HTR-8/SVneo (cell line): ENCODE data around the gene RGS11.

Experiments used
- DNase-seq: peaks from one replicate; pipeline ENCODE4 v3.0.0; 2011; ENCODE audit warnings: low spot score, mixed read lengths; ENCODE audit not compliant: insufficient read length
- FAIRE-seq: peaks from 2 replicates; lab custom pipeline; 2011; peaks lifted over from hg19 to GRCh38; lab: Jason Lieb, UNC

RGS11 gene

DNA sequence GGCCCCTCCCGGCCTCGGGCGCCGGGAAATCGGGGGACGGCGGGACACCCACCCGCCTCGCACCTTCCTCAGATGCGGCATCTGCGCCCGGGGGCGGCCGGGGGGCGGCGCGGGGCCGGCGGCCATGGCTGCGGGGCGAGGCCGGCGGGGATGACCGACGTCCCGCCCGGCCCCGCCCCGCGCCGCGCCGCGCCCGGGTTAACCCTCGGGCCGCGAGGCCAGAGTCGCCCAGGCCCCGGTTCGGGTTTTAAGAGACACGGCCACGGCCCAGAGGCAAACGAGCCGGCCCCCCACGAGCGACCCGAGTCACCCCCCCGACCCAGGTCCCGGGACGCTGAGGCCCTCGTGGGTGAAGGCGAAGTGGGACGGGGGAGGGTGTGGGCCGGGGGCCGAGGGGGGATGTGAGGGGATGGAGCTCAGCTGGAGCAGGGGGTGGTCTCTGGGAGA, at the start of gene RGS11:
Gene RGS11 (minus strand): TSS at position 159 of the 447 bp plus-strand sequence. CDS start 33 bp downstream, at position 126.
- DNase-seq: no peak
- FAIRE-seq: no peak

DNA sequence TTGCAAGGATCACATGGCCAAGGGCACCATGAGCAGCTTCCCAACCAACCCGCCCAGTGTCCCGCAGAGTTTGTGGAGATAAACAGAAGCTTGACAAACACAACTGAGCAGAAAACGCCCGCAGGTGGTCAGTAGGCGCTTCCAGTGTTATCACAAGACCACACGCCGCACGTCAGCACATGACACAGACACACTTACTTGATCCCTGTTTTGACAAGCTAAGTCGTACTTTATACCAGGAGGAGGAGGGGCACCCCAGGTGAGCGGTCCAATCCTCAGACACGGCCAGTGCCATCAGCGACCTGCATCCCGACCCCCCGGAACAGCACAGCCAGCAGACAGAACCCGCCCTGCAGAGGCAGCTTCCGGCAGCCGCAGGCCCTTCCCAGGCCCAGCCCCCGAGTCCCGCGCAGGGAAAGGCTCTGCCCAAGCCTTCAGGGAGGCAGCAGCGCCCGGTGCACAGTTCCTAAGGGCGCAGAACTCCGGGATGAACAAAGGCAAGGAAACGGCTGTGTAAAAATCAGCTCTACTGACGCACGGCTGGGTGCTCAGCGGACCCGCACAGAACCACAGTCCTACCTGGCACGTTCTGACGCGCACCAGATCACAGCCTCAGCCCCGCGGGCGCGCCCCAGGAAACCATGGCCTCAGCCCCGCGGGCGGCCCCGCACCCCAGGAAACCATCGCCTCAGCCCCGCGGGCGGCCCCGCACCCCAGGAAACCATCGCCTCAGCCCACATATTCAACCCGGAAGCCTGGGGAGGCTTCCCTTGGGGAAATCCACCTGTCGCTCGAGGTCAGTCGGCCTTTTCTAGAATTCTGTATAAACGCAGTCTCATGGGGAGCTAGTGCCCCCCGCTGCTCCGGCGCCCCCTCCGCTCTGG, 48.9 kb upstream of the RGS11 start:
- DNase-seq (no peak), FAIRE-seq (no peak)

DNA sequence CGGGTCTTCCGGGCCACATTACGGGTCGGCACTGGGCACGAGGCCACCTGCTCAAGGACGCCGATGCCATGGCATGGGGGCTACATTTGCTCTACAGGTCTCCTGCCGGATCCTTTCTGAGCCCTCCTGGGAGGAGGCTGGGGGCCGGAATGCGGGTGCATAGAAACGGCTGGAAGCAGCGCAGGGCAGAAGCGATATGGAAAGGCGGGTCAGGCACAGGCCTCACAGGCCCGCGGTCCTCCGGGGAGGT, 48.4 kb upstream of the RGS11 start:
- DNase-seq: no peak

DNA sequence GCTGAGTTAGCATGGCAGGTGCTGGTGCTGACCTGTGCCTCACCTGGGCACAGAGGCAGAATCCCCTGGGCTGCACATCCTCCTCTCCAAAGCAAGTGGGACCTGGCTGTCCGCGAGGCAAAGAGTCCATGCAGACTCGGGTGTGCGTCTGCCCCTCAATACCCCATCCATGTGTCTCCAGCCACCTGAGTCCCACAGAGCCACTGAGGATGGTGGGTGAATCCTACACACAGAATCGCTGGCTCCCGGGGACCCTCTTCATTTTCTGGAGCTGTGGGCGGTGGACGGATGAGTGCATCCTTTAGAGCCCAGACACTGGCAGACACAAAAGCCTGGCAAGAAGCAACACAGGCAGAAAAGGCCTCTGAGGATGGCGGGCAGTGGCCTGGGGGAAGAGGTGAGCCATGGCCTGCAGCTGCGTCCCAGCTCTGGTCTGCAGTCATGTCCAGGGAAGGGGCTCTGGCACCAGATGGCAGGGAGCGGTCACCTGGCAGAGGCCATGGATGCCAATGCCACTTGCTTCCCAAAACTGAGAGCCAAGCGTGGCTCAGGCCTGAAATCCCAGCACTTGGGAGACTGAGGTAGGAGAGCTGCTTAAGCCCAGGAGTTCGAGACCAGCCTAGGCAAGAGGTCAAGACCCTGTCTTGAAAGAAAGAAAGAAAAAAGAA, 46.9 kb upstream of the RGS11 start:
- DNase-seq (no peak), FAIRE-seq (no peak)

More for the DNA sequence above, 48.4 kb upstream of the RGS11 start:
- no peak for FAIRE-seq

DNA sequence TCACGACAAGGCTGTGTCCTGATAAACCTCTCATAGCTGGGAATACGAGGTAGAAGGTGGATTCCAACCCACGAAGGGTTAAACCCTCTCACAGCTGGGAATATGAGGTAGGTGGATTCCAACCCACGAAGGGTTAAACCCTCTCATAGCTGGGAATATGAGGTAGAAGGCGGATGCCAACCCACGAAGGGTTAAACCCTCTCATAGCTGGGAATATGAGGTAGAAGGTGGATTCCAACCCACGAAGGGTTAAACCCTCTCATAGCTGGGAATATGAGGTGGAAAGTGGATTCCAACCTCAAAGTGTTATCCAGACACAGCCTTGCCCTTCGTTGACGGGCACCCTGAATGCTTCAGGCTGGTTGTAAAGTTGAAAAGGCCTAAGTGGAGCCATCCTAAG, 45.8 kb upstream of the RGS11 start:
- no peak for FAIRE-seq
- no peak for DNase-seq

DNA sequence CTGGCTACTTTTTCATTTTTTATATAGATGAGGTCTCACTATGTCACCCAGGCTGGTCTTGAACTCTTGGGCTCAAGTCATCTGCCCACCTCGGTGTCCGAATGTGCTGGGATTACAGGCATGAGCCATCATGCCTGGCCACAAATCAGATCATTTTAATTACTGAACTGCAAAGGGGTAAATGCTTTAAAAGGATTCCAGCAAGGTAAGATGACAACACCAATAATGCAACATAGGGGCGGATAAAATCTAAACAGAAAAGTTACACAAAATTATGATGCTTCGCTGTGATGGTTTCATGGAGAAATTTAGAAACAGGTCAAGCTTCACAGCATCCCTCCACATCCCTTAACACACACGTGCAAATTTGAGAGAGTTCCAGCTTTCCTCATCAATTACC, 44.5 kb upstream of the RGS11 start:
- FAIRE-seq (no peak), DNase-seq (no peak)

DNA sequence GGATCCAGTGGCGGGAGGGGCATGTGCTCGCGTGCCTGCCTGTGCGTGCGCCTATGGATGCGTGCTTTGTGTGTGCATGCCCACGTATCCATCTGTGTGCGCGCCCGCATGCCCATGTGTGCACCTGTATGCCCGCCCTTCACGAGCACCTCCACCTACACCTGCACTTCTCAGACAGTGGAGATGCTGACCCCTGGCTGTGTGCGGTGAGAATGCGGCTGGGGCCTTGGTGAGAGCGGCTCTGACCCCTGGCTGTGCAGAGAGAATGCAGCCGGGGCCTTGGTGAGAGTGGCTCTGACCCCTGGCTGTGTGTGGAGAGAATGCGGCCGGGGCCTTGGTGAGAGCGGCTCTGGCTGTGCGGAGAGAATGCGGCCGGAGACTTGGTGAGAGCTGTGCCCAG, 42.9 kb upstream of the RGS11 start:
- no peak for DNase-seq
- no peak for FAIRE-seq

DNA sequence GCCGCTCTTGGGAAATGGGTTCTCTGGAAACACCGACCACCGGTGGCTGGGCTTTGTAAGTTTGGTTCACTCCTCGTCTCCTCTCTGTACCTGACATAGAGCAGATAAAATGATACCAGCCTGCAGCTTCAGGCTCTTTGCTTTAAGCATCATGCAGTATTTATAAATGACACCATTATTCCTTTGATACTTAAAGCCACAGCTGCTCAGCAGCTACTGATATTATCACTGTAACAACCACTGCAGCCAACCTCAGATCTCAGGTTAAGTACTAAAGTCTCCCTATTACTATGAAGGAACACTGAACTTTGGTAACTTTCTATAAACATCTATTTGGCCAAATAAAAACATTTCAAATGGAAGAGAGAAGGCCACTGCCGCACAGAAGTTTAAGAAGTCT, 41.8 kb upstream of the RGS11 start:
- FAIRE-seq (no peak), DNase-seq (no peak)

DNA sequence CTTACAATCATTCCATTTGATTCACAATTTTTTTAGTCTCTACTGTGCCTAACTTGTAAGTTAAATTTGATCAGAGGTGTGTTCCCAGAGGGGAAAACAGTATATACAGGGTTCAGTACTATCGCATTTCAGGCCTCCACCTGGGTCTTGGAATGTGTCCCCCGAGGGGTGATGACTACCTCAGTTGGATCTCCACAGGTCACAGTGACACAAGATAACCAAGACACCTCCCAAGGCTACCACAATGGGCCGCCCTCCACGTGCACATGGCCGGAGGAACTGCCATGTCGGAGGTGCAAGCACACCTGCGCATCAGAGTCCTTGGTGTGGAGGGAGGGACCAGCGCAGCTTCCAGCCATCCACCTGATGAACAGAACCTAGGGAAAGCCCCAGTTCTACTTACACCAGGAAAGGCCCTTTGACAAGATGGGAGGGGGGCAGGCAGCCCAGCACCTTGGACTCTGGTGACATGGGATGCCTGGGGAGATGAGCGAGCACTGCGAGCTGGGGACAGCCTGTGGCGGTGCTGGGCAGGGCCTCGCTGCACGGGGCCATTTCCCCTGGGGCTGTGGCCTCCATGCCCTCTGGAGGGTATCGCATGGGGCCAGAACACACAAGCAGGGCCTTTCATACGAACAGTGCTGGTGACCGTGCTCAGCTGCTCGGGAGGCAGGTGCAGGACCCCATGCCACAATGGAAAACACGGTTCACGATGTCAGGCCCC, 41.2 kb upstream of the RGS11 start:
- FAIRE-seq (peak; percentile 44), DNase-seq (no peak)

DNA sequence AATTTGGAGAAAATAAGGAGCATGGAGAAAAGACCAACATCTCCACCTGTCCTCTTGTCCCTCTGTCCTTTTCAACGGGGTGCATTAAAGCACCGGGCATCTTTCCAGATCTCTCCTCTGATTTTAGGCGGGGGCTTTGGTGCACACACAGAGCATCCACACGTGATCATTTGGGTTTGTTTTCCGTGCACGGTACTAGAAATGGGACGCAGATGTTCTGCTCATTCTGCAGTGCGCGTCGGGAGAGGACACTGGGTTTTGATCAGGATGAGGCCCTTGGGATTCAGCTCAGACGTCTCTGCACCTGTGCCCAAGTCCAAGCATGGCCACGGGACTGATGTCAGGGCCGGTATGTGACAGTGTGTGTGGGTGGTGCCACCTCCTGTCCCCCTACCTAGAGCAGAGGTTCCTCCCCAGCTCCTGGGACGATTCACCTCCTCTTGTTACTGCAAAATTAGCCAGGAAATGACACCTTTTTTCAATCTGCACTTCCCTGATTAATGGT, 39.1 kb upstream of the RGS11 start:
- FAIRE-seq: no peak
- DNase-seq: no peak

DNA sequence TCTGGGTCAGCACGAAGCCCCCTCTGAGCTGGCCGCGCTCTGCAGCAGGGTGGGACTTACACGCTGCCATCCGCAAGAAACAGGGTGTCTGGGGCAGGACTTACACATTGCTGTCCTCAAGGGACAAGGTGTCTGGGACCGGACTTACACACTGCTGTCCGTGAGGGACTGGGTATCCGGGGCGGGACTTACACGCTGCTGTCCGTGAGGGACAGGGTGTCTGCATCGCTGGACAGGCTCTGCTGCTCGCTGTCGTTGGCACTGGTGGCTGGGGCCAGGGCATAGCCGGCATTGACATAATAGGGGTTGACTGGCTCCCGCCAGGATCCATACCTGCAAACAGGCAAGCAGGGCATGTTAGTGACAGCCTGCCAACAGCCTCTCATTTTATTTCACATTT, 38.6 kb upstream of the RGS11 start:
- peak; percentile 36 for FAIRE-seq

DNA sequence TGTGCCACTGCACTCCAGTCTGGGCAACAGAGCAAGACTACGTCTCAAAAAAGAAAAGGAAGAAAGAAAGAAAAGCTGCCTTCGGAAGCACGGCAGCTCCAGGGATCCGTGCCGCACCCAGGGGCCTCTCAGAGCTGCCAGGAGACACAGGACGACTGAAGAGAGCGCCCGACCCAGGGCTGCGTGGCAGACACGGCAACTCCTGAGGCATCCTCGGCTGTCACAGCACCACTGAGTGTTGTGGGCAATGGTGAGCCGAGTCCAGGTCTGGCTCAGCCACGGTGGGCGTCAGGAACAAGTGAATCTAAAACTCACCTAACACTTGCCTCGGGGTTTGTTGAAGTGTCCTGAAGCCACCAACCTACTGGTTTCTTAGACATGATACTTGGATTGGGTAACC, 36.0 kb upstream of the RGS11 start:
- DNase-seq (no peak), FAIRE-seq (no peak)

More for the DNA sequence above, 38.6 kb upstream of the RGS11 start:
- no peak for DNase-seq

DNA sequence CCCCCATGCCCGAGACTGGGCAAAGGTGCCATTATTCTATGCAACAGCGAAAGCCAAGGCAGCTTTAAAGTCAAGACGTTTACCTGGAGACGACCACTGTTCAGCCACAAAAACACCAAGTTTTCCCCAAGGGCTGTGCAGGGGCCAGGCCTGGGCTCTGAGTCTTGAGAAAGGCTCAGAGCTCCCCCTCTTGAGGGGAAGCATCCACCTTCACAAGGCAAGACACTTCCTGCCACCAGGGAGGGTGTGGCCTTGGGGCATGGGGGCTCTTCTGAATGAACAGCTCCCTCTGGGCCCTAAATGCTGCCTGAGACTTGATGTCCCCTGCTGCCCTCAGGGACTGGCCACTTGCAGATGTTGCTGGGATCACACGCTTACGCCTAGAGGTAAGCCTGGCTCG, 33.7 kb upstream of the RGS11 start:
- no peak for DNase-seq
- no peak for FAIRE-seq

DNA sequence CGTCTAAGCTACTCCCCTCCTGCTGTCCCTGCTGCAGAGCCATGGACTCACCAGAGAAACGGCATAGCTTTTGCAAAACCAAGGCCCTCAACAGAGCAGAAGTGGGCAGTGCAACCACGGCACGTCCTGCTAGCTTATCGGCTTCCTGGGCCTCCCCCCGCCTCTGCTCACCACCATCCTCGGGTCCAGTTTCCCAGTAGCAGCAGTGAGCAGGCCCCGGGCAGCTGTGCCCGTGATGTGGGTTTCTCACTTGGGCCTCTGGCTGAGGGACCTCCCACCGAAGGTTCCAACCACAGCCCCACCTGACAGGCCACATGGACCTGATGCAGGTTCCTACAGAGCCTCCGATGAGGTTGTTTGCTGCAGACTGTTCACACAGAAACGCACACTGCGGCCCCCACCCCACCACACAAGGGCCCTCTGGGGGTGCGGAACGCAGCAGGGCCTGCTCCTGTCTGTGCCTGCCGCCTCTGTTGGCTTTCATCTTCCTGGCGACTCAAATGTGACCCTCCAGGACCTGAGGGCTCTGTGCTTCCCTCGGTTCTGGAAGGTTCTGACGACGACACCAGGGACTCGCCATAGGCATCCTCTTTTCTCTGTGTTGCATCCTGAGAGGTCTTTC, 32.1 kb upstream of the RGS11 start:
- DNase-seq: no peak
- FAIRE-seq: no peak

DNA sequence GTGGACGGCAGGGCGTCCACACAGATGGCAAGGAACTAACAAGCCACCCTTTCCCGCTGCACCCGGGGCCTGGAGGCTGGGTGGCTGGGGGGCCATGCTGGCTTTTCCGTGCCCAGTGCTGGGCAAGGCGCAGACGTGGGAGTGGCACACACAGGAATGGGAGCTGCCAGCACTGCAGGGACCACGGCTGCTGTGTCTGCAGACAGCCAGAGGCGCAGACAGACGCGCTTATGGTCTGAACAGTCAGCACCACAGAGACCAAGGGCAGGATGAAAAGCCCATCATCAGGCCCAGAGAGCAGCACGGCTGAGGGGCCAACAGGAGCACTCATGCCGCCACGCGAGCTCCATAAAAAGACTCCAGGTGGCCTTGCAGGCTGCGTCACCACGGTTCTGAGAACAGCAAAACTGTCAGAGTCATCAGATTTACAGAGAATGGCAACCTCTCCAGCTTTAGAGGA, 31.2 kb upstream of the RGS11 start:
- no peak for DNase-seq
- no peak for FAIRE-seq

DNA sequence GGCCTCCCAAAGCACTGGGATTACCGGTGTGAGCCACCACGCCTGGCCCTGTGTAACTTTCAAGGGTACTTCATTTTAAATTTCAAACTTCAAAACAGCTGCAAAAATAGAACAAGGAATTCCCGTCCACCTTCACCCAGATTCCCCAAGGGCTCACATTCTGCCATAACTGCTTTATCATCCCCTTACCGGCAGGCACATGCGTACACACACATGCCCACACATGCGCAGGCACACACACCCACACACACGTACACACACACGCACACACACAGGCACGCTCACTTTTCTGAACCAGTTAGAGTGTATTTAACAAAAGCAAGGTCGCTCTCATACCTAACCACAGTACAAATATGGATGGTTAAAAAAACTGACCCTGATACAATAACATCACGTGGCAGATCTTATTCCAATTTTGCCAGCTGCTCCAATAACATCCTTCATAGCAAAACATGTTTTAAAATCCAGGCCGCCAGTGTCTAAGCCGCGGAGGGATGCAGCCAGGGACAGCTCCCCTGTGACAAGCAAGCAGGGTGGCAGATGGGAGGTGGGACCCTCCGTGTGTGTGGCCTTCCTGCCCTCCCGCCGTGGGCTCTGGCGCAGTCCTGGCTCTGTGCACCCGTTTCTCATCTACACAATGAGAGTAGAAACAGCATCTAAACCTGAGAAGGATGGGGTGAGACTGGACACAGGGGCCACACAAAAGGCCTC, 30.3 kb upstream of the RGS11 start:
- DNase-seq (no peak), FAIRE-seq (no peak)

DNA sequence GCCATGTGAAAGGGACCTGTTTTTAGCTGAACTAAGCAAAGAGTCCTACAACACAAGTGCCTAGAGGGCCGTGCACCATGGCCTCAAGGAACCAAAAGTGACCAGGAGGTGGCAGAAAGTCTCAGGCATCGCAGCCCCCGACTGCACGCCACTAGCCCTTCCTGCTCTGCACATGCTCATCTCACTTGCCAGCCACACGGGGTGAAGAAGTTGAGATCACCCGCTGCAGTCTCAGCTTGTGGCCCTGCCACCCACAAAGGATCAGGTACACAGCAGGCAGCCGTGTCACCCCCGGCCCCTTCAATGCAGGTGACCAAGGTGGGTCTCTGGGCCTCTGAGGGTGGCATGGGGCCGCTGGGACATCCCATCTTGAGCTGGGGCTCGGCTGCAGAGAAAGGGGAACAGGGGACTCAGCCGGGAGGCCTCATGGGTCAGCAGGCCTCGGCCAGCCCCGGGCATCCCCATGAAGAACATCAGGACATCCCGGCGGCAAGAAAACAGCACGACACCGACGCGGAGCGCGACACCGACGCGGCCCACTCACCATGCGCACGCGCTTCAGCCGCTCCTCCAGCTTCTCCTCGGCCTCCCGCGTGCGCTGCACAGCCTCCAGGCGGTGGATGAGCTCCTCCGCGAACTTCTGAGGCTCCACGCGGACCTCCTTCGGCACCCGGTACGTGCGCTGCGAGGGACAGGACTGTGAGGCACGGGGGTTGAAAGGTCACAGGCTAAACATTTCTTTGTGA, 28.2 kb upstream of the RGS11 start:
- FAIRE-seq (no peak), DNase-seq (no peak)

DNA sequence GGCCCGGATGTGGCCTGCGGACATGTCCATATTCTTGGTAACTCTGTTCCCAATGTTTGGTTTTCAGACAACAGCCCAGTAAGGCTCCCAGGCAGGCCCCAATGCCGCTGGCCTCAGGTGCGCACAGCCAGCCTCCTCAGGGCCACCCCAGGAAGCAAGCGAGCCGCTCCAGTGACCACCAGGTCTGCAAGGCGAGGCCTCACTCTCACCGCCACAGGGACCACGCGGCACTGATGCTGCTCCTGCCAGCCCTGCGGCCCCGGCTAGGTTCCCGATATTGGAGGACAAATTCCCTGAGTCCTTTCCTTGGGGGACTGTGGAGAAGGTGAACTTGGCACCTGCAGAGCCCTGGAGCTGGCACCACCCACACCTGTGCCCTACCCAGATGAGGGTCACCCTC, 26.2 kb upstream of the RGS11 start:
- FAIRE-seq (no peak), DNase-seq (no peak)

DNA sequence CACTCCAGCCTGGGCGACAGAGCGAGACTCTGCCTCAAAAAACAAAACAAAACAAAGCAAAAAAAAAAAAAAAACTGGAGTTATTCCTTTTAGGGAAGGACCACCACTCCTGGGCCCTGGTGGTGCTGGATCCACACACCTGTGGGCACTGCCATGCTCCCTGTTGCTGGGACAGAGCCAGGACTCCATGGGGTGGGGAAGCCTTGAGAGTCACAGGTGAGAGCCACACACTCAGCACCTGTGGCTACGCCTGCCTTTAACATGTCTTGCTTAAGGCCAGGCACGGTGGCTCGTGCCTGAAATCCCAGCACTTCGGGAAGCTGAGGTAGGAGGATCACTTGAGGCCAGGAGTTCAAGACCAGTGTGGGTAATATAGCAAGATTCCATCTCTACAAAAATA, 25.5 kb upstream of the RGS11 start:
- DNase-seq (no peak), FAIRE-seq (no peak)
